HFFc6 (cell line): Measurements from ENCODE around the gene SNED1. TPM values are rescaled to one million over a fixed set of nuclear protein-coding genes. Genes with fewer than 3 reads are reported as not detected.
"Not testable (repeated sequence)": the region's sequence is repeated elsewhere in the genome, so short reads cannot be mapped to it uniquely, and the experiment has no call there.

Source experiments
- DNase-seq: peaks from one replicate; pipeline ENCODE4 v3.0.0-alpha.2; 2018
- H3K27ac Mint-ChIP-seq: 2 replicates; pipeline ENCODE4 v1.8.0; 2020; ENCODE audit warnings: mild to moderate bottlenecking, mixed read lengths
- H3K27me3 Mint-ChIP-seq: 2 replicates; pipeline ENCODE4 v1.8.0; 2021; ENCODE audit warnings: mild to moderate bottlenecking, moderate library complexity, mixed read lengths; ENCODE audit not compliant: insufficient read depth
- H3K36me3 Mint-ChIP-seq: 2 replicates; pipeline ENCODE4 v1.8.0; 2021; ENCODE audit warnings: low read depth, mixed read lengths
- H3K4me1 Mint-ChIP-seq: 2 replicates; pipeline ENCODE4 v1.8.0; 2020; ENCODE audit warnings: low read depth, mixed read lengths
- H3K4me3 Mint-ChIP-seq: 2 replicates; pipeline ENCODE4 v1.8.0; 2020; ENCODE audit warnings: mild to moderate bottlenecking, moderate library complexity, mixed read lengths
- H3K9me3 Mint-ChIP-seq: 2 replicates; pipeline ENCODE4 v1.8.0; 2020; ENCODE audit warnings: mild to moderate bottlenecking, mixed read lengths
- total RNA-seq, 6 experiments: library from RNA; stranded (reverse); fragmentation: NEBNext Ultra II Directional; extraction: Animal tissue kit (Norgen Biotek cat#: 25700); gene quantifications; 2 replicates in 1 of 6; 3 replicates in 5 of 6; pipeline ENCODE4 v1.2.3, GENCODE V29; 2021
- TF ChIP-seq, protein P1 (sequence below): fragments of 200-600 bp; sonication (generic); IDR thresholded peaks from 2 replicates; pipeline ENCODE4 v1.5.0; 2021; ENCODE audit warnings: antibody characterized with exemption, mild to moderate bottlenecking

SNED1 gene
- total RNA-seq, 6 experiments from 2014 or later: 1.2 to 2.1 (median 1.6) TPM

DNA sequence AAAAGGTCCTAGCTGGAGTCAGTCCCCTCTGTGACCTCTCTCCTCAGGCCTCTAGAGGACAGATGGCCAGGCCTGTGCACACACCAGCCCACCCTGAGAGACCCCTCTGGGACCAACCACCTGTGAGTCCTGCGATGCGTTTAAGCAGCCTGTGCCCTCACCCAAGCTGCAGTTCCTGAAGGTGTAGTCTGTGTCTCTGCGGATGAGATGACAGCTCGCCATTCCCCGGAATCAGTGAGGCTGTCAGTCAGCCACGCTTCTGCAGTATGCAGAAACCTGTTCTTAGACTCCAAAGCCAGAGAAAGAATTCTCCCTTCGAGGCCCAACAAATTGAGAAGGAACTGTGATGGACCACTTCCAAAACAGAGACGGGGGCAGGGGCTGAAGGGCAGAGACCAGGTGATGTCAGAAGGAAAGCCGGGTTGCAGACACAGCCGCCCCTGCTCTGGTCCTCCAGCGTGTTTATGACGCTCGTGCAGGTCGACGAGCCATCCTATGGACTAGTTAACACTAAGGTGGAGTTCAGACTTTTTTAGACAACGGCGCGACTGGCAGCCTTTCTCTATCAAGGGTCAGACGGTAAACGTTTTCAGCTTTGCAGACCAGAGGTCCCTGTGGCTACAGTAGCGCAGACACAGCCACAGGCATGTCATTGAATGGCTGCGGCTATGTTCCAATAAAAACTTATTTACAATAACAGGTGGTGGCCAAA, 93.5 kb downstream of the SNED1 start:
- H3K36me3 Mint-ChIP-seq: peaks cover 20% of the 10 kb centered on the region
- H3K27me3 Mint-ChIP-seq: peaks cover 2% of the 10 kb centered on the region; the same call in 1 of the 2 replicates
- no peak overlapping the region; the same call in 1 of the 2 replicates for H3K27ac Mint-ChIP-seq
- TF ChIP-seq, protein P1, sequence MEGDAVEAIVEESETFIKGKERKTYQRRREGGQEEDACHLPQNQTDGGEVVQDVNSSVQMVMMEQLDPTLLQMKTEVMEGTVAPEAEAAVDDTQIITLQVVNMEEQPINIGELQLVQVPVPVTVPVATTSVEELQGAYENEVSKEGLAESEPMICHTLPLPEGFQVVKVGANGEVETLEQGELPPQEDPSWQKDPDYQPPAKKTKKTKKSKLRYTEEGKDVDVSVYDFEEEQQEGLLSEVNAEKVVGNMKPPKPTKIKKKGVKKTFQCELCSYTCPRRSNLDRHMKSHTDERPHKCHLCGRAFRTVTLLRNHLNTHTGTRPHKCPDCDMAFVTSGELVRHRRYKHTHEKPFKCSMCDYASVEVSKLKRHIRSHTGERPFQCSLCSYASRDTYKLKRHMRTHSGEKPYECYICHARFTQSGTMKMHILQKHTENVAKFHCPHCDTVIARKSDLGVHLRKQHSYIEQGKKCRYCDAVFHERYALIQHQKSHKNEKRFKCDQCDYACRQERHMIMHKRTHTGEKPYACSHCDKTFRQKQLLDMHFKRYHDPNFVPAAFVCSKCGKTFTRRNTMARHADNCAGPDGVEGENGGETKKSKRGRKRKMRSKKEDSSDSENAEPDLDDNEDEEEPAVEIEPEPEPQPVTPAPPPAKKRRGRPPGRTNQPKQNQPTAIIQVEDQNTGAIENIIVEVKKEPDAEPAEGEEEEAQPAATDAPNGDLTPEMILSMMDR: no peak
- H3K4me3 Mint-ChIP-seq: no peak overlapping the region
- H3K9me3 Mint-ChIP-seq: no peaks in the 10 kb centered on the region
- no peak for DNase-seq
- H3K4me1 Mint-ChIP-seq: peaks cover 8% of the 10 kb centered on the region; the same call in 1 of the 2 replicates

DNA sequence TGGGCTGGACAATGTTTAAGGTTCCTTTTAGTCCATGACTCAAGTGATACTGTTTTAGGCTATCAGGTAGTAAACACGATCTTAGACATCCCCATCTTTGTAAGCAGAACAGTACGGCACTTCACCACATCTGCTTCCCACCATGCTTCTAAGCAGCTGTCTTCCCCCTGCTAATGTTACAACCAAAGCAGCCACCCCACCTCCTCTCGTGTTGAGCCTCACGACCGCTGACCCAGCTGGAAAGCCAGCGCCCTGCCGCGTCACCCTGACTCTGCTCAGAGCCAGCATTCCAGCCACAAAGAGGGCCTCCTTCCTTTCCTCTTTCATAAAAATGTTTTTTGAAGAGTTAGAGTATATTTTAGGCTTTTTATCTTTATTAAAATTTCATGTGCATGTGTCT, 94.3 kb downstream of the SNED1 start:
- peaks cover 25% of the 10 kb centered on the region for H3K36me3 Mint-ChIP-seq
- DNase-seq: no peak
- peaks cover 2% of the 10 kb centered on the region; the same call in 1 of the 2 replicates for H3K27me3 Mint-ChIP-seq
- peaks cover 8% of the 10 kb centered on the region; the same call in 1 of the 2 replicates for H3K4me1 Mint-ChIP-seq
- H3K9me3 Mint-ChIP-seq: no peaks in the 10 kb centered on the region
- H3K4me3 Mint-ChIP-seq: peak overlapping the region; percentile 11; the same call in 1 of the 2 replicates
- TF ChIP-seq, protein P1: no peak
- peak overlapping the region; percentile 63 for H3K27ac Mint-ChIP-seq

DNA sequence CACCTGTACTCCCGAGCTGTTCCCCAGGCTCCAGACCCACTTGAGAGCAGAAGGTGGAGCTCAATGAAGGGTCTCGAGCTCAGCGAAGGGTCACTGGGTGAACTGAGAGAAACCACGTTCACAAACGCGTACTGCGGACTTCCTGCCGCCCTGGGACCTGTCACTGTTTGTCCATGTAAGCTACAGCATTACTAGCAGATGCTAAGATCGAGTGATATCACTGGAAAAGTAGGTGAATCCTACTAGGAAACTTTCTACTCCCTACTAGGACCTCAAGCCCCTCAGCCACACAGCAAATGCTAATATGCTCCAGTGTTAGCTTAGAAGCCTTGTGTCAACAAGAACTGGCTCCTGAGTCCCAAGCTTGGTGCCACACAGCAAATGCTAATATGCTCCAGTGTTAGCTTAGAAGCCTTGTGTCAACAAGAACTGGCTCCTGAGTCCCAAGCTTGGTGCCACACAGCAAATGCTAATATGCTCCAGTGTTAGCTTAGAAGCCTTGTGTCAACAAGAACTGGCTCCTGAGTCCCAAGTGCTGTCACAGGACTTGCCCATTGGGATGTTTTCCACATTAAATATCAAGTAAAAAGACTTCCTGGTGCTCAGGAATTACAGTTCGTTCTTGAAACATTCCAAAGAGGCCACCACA, 94.8 kb downstream of the SNED1 start:
- H3K36me3 Mint-ChIP-seq: peaks cover 22% of the 10 kb centered on the region
- not testable (repeated sequence) for H3K4me1 Mint-ChIP-seq, H3K27me3 Mint-ChIP-seq, DNase-seq, H3K9me3 Mint-ChIP-seq
- H3K27ac Mint-ChIP-seq: peak overlapping the region; percentile 63
- H3K4me3 Mint-ChIP-seq: peak overlapping the region; percentile 11; the same call in 1 of the 2 replicates

DNA sequence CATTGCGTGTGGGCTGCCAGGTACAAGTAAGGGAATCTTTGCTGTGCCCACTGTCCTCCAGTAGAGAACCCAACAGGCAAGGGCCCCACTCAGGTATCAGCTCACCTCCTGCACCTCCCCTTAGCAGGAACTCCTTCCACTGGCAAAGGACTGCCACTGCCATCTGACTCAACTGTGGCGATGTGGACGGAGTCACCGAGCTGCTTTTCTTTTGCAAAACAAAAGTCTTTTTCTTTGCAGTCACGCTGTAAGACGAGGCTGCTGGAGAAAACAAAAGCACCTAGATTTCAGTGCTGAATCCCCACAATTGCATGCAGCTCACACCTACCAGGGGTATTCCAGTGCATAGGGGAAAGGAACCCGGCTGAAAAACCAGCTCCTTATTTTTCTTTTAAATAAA, 95.8 kb downstream of the SNED1 start:
- Mint-ChIP-seq H3K4me3 (no peak overlapping the region), H3K27me3 (peaks cover 2% of the 10 kb centered on the region; the same call in 1 of the 2 replicates), H3K36me3 (peaks cover 23% of the 10 kb centered on the region), H3K9me3 (no peaks in the 10 kb centered on the region), H3K27ac (no peak overlapping the region), H3K4me1 (peaks cover 8% of the 10 kb centered on the region; the same call in 1 of the 2 replicates)
- no peak for DNase-seq
- TF ChIP-seq, protein P1: no peak

DNA sequence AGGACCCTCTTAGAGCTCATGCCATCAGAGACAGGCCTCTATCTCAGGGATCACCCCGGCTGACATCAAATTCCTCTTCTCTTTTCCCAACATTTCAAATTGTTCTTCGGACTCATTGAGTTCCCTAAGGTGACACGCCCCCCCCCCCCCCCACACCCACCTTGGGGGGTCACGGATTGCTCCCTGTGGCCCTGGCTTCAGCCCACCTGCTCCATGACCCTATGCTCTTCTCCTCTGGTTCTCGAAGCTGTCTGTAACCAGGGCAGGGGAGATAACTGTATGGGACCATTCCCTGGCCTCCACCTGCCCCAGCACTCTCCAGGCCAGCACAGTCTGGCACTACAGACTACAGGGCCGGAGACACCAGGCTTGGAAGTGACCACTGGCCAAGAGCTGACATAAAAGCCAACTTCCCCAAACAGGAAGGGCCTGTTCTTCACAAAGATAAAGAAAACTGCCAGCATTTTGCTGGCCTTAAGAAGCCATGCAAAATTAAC, 96.6 kb downstream of the SNED1 start:
- Mint-ChIP-seq H3K27me3 (peaks cover 2% of the 10 kb centered on the region; the same call in 1 of the 2 replicates), H3K36me3 (peaks cover 26% of the 10 kb centered on the region), H3K9me3 (no peaks in the 10 kb centered on the region), H3K4me3 (no peak overlapping the region), H3K27ac (no peak overlapping the region), H3K4me1 (peaks cover 8% of the 10 kb centered on the region; the same call in 1 of the 2 replicates)
- DNase-seq: no peak
- TF ChIP-seq, protein P1: no peak
